Dermis blood vessel endothelial cell (primary cell): ENCODE results near the gene WNT7B. TPM values are rescaled to one million over a fixed set of nuclear protein-coding genes. Genes with fewer than 3 reads are reported as not detected.

Source experiments
- DNase-seq: peaks from one replicate; pipeline ENCODE4 v3.0.0; 2010
- total RNA-seq: library from RNA; depleted of rRNA; stranded (reverse); fragments of >200 nt; gene quantifications from 2 replicates; pipeline ENCODE4 v1.2.3, GENCODE V29; 2014

Gene WNT7B
- total RNA-seq, 1 donor from 2014 or later: not detected

DNA sequence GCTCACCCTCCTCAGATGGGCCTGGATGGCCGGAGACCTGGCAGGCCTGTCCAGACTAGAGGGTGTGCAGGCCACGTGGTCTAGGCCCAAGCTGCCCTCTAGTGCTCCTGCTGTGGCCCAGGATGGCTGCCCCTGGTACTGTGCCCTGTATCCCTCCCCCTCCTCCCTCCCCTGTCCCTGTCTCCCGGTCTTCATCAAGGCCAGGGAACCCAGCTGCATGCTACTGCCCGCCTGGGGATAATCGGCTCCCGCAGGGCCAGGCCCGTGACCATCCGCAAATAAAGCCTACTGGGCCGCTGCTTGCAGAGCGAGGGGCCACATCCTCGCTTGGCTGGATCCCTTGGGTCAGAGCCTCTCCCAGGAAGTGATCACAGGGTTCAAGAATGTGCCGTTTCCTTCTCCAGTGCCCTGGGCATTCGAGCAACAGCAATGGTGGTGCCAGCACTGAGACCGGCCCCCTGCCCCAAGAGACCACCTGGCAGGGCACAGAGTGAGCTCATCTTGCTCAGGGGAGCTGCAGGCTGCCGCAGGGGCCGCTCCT is 51.1 kb downstream of the WNT7B start:
- no peak for DNase-seq

DNA sequence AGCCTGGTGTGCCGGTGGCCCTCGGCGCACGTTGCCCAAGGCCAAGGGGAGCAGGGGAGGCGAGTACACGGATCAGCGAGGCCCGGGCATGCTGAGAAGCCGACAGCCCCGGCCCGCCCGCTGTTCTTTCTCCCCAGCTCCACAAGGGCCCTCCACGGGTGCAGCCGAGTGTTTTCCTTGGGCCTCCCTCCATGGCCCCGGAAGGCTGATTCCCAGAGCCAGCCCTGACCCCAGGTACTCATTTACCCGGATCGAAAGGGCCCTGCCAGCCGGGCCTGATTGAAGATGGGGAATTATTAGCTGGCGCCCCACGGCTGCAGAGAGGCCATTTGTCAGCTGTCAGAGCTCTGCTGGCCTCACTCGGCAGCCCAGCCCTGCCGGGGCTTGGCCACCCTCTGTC is 53.1 kb downstream of the WNT7B start:
- DNase-seq: no peak

DNA sequence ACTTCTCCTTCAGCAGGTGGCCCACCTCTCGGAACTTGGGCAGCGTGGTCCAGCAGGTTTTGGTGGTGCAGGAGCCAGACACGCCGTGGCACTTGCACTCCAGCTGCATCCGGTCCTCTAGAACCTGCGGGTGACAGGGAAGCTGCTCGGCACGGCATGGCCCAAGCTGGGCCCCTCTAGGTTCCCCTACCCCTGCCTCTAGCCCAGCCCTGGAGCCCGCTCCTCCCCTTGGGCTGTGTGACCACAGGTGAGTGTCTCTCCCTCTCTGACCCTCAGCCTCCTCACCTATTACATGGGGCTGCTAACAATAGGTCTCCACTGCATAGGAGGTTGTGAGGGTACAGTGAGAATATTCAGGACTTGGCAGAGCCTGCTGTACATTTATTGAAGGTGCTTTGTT is 53.8 kb downstream of the WNT7B start:
- no peak for DNase-seq

DNA sequence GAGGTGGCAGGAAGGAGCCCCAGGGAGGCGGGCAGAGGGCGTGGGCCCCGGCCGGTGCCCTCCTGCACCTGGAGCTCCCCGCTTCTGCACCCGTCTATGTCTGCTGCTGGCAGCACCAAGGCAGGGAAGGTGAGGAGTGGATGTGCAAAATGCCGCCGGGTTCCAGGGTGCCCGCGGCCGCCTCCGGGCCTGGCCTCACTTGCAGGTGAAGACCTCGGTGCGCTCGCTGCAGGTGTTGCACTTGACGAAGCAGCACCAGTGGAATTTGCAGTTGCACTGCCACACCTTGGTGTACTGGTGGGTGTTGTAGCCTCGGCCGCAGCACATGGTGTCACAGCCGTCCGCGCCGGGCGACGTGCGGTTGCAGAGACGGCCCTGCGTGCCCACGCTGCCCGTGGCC is 54.3 kb downstream of the WNT7B start:
- no peak for DNase-seq

DNA sequence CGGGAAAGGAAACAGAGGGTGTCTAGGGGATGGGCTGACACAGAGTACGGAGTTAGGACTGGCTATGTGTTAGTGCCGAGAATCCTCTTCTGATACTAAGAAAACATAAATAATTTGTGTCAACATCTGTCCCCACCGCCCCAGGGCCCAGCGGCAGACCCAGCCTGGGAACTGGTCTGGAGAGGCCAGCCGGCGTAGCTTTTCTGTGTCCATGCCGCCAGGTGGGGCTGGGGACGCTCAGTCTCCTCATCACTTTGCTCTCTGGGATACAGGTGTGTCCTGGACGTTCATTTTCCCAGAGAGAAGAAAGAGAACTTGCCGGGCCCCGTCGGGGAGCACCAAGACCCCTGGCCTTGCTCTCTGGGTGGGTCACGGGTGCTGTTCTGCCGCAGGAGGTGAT is 54.7 kb downstream of the WNT7B start:
- DNase-seq: no peak

DNA sequence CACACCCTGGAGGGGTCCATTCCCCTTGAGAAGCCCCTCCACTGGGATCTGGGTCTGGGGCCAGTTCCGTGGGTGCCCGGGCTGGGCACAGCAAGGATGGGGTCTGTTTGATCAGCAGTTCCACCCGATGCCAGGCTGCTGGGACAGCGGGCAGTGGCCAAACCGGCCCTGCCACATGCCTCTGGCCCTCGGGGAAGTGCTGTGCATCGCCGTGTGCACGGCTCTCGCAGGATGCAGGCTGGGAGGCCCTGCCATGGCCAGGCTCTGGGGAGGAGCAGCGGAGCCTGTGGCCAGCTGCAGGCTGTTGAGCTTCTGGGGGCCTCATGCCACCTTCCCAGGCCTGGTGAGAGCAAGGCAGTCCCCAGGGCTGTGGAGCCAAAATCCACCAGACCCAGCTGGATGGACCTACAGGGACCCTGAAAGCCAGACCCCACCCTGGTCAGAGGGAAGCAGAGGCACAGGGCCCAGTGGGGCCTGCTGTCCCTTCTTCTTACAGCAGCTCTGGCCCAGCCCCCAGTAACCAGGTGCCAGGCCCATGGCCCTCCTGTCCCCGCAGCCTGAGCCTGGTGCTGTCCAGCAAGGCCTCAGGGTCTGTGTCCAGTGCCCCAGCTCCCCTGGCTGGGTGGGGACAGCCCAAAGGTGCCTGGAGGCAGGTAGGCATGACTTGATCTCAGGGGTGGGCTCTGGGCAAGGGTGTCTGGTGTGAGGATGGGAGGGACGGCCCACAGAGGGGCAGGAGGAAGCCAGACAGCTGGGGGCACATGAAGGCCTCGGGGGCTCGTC is 57.3 kb downstream of the WNT7B start:
- DNase-seq: no peak

DNA sequence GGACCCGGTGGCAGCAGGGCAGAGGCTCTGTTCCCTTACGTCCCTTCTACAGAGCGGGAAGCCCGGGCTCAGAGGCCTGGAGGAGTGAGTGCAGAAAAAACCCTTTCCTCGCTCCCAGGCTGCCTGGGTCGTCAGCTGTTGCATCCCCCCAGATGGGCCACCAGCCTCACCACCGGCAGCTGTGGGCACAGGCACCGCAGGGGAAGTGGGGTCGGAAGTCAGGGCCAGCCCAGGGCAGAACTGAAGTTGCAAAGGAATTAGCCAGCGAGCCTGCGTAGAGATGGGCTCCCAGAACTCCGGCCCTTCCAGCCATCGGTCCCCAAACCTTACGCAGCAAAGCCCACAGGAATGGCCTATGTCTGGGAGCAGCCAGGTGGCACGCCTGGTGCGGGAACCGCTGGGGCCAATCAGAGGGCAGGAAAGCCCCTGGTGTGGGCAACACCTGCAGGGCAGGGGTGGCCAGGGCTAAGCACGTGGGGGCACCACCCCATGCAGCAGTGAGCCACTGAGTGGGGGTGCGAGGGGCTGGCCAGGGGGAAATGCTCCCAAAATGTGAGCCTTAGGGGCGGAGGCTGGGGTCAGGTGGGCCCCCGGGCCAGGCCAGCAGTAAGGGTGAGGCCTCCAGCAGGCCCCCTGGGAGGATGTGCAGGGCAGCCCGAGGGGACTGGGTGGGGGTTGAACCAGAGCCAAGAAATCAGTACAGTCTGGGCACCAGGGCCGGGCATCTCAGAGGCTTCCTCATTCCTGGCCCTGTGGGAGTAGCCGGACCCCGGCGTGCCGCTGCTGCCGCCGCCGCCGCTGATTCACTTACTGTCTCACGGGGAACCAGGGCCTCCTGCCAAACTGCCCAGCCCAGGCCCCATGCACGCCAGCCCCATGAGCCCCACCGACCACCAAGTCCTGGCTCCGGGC is 58.2 kb downstream of the WNT7B start:
- DNase-seq: no peak

DNA sequence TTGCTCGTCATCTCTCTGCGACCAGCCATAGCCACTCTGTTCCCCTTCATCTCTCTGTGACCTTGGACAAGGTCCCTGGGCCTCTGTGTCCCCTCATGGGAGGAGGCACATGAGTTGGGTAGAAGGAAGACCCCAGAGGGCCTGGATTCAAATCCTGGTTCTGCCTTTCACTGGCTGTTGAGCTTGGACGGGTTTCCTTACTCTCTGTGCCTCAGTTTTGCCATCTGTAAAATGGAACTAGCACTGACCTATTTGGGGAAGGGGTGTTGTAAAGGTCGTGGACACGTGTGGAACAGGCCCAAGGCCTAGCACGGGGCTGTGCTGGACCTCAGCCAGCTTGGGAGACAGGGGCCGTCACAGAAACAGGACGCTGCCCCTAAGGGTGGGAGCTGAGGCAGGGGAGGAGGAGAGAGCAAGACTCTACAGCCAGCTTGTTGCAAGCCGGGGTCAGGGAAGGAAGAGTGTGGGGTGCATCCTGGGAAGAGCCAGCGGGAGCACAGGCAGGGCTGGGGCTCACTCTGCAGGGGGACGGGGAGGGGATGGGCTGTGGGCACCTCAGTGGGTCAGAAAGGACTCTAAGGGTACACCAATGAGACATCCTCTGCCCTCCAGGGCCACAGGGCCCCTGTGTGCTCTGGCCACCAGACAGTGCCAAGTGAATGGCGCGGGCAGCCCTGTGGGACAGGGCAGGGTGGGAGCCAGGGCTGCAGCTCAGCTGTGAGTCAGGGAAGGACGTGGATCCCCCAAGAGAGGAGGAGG is 59.1 kb downstream of the WNT7B start:
- DNase-seq: no peak

DNA sequence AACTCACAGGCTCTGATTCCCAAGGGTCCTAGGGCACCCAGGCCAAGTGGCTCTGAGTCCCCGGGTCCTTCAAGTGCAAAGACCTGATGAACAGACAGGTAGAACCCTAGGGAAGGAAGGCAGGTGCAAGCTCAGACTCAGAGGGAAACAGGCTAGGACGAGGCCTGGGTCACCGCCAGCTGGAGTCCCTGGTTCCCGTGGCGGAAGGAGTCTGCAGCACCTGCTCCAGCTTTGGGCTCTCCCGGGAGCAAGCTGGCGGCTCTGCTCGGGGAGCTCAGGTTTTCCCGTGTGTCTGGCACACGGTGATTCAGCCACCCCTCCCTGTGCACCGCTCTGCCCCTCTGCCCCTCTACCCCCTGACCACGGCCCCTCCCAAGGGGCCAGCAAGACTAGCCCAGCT is 59.8 kb downstream of the WNT7B start:
- DNase-seq: no peak

DNA sequence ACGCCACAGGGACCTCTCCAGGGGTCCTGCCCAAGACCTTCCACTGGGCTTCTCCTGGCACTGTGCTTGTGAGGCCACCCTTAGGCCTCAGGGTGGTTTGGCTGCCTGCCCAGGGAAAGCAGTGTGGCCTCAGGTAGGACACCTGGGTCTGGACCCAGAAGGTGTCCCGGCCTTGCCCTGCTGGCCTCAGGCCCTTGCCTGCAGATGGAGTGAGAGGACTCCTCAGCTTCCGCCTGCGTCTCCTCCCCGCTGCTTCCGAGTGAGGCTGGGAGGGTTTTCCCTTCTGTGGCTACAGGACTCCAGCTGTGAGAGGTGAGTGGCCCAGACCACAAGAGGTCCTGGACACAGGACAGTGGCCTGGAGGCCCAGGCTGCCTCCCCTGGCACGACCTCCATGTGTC is 60.4 kb downstream of the WNT7B start:
- no peak for DNase-seq

DNA sequence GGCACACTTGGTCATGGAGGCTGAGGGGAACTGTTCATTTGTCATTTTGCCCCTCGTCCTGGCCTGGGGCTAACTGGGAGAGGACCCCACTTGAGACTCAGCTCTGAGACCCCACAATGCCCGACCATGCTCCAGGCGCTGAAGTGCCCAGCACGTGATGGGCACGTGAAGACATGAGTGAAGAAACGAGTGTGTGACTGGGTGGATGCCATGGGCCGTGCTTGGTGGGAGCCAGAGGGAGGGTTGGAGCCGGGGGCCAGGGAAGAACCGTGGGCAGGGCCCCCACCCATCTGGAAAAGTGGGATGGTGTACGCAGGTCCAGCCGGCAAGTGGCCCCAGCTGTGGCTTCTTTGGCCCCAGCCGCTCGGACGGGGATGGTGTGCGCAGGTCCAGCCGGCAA is 61.1 kb downstream of the WNT7B start:
- DNase-seq: no peak

DNA sequence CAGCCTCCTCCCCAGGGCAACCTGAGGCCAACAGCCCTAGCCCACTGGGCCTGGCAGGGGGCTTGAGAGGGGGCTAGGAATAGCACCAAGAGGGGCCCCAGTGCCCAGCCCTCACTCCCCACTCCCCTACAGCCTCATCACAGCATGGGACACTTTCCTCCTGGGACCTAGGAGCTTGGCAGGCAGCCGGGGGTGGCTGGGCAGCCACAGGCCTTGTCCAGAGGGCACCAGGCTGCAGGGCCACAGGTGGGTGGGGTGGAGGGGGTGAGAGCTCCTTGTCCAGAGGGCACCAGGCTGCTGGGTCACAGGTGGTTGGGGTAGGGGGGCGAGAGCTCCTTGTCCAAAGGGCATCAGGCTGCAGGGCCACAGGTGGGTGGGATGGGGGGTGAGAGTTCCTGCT is 61.8 kb downstream of the WNT7B start:
- no peak for DNase-seq

DNA sequence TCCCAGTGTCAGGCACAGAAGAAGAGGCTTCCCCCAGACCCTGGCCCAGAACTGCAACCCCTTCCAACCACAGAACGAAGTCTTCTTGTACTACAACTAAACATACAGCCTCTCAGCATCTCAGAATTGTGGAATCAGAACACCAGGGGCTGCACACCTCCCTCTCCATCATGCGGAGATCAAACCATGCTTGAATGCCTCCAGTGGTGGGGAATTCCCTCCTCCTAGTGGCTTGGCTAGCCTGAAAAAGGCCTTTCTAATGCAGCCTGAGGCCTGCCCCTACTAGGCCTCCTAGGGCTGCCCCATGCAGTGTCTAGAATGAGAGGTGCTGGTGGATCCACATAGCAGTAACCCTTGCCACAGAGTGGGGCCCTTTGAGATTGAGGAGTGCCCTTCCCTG is 62.7 kb downstream of the WNT7B start:
- no peak for DNase-seq

DNA sequence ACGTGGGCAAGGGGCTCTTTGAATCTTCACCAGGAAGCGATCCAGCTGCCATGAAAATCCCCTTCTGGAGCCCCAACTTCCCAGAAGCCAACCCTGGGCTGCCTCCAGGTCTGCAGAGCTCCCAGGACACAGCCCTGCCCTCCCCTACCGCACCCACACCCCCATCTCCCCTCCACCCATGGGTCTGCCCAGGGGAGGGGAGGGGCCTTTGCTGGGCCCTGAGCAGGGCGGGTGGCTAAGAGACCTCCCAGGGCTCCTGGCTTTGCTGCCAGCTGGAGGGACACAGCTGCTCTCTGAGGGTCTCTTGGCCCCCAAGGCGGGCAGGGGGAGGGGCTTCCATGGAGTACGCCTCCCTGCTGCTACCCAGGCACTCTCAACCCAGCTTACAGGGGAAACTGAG is 64.1 kb downstream of the WNT7B start:
- DNase-seq: no peak

DNA sequence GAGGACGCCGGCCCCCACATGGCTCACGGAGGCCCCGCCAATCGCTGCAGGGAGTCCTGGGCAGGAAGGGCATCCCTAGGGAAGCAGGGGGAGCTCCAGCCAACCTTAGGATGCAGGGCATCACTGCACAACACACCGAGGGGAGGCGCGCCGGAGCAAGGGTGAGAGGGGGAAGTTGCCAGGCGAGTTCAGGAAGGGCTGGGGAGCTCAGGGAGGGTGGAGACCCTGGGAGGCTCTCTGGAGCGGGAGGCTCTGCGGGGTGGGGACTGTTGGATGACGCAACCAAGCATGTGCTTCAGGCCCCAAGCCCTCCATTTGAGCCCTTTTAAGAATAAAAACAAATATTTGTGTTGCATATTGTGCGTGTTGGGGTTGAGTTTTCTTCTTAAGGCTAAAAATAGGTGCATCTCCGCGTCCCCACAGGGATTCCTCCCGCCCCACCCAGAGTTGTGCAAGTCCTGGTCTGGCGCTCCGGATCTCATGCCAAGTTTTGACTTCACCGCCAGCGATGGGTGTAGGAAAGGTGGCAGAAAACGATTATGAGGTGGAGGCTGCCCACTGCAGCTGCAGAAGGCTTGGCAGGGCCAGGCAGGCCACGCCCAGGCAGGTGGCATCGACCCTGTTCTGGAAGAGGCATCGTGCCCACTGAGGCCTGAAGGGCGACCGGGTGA is 65.2 kb downstream of the WNT7B start:
- no peak for DNase-seq

DNA sequence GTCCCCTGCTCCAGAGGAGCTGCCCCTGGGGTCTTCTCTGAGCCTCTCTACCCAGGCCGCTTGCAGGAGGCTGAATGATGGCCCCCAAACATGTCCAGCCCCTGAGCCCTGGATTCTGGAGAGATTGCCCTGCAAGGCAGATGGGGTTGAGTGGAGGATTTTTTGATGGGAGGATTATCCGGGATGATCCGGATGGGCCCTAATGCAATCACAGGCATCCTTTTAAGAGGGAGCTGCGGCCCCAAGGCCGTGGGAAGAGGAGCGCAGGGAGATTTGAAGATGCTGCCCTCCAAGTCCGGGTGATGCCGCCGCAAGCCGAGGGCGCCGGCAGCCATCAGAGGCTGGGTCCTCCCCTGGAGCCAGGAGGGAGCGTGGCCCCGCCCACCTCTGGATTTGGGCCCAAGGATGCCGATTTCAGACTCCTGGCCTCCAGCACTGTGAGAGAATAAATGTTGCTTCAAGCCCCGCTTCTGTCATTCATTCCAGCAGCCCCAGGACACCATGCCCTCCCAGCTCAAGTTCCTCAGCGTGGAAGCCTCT is 66.0 kb downstream of the WNT7B start:
- no peak for DNase-seq

DNA sequence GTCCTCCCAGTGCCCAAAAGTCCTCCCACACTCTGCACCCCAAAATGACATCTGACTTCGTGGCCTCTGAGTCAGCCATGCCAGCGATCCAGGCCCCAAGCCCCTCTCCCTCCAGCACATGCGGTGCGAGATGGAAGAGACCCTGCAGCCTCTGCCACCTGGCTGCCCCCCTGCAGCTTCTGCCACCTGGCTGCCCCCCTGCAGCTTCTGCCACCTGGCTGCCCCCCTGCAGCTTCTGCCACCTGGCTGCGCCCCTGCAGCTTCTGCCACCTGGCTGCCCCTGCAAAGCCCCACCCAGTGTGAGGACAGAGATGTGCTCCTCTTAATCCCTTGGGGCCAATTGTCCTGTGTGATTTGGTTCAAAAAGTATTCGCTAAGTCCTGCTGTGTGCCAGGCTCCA is 68.0 kb downstream of the WNT7B start:
- no peak for DNase-seq

DNA sequence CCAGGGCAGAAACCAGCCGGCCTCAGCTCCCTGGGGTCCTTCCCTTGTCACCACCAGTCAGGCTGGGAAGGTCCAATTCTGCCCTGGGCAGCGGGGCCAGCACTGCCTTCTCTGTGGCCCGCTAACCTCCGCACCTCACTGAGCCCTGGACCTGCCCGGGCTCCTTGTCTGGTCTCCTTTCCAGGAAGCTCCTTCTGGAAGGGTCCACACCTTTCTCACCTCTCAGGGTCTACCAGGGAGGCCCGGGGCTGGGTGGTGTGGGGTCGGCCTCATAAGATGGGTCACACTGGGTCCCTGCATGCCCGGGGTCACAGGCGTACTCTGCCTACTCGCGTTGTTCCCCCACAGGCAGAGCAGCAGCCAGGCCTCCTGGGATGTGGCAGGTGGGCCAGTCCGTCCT is 69.0 kb downstream of the WNT7B start:
- DNase-seq: no peak

DNA sequence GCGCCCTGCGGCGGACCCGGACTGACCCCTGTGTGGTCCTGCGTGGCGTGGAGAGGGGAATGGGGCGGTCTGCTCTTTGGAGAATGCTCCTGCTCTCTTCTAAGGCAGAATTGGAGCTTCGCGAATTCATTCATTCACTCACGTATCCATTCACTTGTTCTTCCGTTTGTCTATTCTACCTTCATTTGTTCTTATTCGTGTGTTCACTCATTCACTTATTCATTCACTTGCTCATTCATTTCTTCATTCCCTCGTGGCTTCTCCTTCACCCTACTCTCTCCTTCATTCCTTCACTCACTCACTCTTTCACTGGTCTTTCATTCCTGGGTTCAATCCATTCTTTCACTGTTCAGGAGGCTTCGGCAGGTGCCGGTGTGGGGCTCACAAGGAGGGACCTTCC is 69.6 kb downstream of the WNT7B start:
- no peak for DNase-seq

DNA sequence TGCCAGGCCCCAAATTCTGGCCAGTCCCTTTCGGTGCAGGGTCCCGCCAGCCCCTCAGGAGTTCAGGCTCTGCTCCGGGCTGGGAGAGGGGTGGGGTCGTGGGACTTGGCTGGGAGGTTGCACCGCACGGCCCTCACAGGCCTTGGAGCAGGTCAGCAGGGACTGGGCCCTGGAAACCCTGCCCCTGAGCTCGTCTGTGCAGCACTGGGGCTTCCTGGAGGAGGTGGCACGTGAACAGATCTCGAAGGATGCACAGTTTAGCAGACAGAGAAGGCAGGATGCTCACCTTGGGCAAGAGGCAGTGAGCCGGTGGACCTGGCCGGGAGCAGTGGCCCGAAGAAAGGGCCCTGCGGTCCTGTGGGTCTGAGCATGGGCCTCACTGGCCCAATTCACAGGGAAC is 70.0 kb downstream of the WNT7B start:
- DNase-seq: no peak

DNA sequence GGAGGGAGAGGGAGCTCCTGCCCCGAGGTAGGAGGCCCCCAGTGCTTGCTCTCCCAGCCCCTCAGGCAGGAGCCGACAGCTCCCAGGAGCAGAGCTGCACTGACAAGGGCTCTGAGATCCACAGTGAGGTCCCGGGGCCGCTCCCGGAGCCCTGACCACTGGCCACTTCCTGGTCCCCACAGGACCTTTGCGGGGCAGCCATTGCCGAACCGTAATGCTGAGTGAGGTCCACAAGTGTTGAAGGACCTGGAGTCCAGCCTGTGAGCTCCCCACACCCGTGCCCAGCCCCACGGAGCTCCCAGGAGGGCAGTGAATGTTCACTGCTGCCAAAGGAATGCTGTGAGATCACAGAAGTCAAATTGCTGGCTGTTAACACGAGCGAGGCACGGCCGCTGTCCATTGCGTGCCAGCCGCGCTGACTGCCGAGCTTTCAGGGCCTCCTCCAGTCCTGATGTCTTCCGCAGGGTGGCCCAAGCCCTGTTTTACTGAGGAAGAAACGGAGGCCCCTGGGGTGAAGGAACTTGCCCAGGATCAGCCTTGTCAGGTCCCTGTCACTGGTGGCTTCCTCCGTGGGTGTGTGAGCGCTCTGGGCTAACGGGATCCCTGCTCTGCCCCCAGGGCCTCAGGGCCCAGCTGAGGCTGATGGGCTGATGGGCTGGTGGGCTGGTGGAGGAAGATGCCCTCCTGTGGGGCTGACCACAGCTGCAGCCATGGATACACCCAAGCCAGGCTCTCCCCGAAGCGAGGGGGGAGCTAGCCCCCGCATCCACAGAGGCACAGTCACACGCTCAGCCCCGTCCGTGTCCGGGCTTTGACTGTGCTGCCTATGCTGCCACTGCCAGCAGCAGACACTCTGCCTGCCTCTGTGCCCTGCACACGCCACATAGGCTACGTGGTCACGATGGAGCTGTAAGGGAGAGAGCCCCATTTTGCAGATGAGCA is 70.8 kb downstream of the WNT7B start:
- no peak for DNase-seq
